EH (cell line): Measurements from ENCODE around the gene FXYD5.
A peak's percentile ranks its signal among the peaks of the same experiment; 100 is the strongest.

ENCODE experiments used
- DNase-seq: peaks from one replicate; pipeline ENCODE4 v3.0.0-alpha.2; 2015; ENCODE audit warnings: low read depth

FXYD5 gene

GRCh38 chr19:35214766-35215422 is 60.4 kb downstream of the FXYD5 start:
- no peak for DNase-seq

- peak; percentile 26 for DNase-seq
Measured at GRCh38 chr19:35216016-35216832, 61.7 kb downstream of the FXYD5 start.

- no peak for DNase-seq
Measured at GRCh38 chr19:35216833-35217648, 62.5 kb downstream of the FXYD5 start.

- no peak for DNase-seq
Measured at GRCh38 chr19:35217649-35217990, 63.1 kb downstream of the FXYD5 start.

- no peak for DNase-seq
Measured at GRCh38 chr19:35219008-35219407, 64.5 kb downstream of the FXYD5 start.
